ENCODE data around the gene CHST11. TPM values are rescaled to one million over a fixed set of nuclear protein-coding genes. Genes with fewer than 3 reads are reported as not detected.

Gene CHST11
- total and polyA plus RNA-seq, 9 of the 15 experiments (the other 6 are each of a cell fraction or from before 2014, with no cell fraction given), result 2.3 to 38.7 (median 15.0) TPM

GRCh38 chr12:104603545-104603973 lies 146.8 kb downstream of the CHST11 start (continued):
- TF ChIP-seq, protein P1, sequence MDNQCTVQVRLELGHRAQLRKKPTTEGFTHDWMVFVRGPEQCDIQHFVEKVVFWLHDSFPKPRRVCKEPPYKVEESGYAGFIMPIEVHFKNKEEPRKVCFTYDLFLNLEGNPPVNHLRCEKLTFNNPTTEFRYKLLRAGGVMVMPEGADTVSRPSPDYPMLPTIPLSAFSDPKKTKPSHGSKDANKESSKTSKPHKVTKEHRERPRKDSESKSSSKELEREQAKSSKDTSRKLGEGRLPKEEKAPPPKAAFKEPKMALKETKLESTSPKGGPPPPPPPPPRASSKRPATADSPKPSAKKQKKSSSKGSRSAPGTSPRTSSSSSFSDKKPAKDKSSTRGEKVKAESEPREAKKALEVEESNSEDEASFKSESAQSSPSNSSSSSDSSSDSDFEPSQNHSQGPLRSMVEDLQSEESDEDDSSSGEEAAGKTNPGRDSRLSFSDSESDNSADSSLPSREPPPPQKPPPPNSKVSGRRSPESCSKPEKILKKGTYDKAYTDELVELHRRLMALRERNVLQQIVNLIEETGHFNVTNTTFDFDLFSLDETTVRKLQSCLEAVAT (IDR thresholded peaks at IDR 0.05), result no peak
- TF ChIP-seq ADNP (tag; IDR thresholded peaks at IDR 0.05) (no peak), HDAC2 (IDR thresholded peaks at IDR 0.05) (0 out of 2 replicates have a peak, but pooled peaks have one; percentile 16), FOXA3 (CRISPR knock-in tag; conservative IDR thresholded peaks at IDR 0.05 in 1 of 2, IDR thresholded peaks at IDR 0.05 in 1 of 2) (peak in 1 of 2 experiments; percentile 20; a peak in 1 of 4 replicates), ATF3 (IDR thresholded peaks at IDR 0.05) (no peak), ATF3 (CRISPR knock-in tag; conservative IDR thresholded peaks at IDR 0.05) (no peak), MCM3 (IDR thresholded peaks at IDR 0.05) (no peak), CUX1 (CRISPR knock-in tag; IDR thresholded peaks at IDR 0.05) (no peak), MCM5 (IDR thresholded peaks at IDR 0.05; ENCODE audit: low read depth) (no peak), RBM34 (IDR thresholded peaks at IDR 0.05; ENCODE audit: borderline replicate concordance, insufficient read depth, low read length) (no peak), HMG20B (CRISPR knock-in tag; IDR thresholded peaks at IDR 0.05) (no peak), ZNF77 (CRISPR knock-in tag; IDR thresholded peaks at IDR 0.05) (no peak), HDAC1 (IDR thresholded peaks at IDR 0.05) (peak in 1 of 2 experiments; percentile 64; a peak in 2 of 4 replicates)
- TF ChIP-seq, protein P2, sequence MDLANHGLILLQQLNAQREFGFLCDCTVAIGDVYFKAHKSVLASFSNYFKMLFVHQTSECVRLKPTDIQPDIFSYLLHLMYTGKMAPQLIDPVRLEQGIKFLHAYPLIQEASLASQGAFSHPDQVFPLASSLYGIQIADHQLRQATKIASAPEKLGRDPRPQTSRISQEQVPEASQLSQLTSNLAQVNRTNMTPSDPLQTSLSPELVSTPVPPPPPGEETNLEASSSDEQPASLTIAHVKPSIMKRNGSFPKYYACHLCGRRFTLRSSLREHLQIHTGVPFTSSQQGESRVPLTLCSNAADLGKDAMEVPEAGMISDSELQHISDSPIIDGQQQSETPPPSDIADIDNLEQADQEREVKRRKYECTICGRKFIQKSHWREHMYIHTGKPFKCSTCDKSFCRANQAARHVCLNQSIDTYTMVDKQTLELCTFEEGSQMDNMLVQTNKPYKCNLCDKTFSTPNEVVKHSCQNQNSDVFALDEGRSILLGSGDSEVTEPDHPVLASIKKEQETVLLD (IDR thresholded peaks at IDR 0.05), result no peak
- TF ChIP-seq, protein P3, sequence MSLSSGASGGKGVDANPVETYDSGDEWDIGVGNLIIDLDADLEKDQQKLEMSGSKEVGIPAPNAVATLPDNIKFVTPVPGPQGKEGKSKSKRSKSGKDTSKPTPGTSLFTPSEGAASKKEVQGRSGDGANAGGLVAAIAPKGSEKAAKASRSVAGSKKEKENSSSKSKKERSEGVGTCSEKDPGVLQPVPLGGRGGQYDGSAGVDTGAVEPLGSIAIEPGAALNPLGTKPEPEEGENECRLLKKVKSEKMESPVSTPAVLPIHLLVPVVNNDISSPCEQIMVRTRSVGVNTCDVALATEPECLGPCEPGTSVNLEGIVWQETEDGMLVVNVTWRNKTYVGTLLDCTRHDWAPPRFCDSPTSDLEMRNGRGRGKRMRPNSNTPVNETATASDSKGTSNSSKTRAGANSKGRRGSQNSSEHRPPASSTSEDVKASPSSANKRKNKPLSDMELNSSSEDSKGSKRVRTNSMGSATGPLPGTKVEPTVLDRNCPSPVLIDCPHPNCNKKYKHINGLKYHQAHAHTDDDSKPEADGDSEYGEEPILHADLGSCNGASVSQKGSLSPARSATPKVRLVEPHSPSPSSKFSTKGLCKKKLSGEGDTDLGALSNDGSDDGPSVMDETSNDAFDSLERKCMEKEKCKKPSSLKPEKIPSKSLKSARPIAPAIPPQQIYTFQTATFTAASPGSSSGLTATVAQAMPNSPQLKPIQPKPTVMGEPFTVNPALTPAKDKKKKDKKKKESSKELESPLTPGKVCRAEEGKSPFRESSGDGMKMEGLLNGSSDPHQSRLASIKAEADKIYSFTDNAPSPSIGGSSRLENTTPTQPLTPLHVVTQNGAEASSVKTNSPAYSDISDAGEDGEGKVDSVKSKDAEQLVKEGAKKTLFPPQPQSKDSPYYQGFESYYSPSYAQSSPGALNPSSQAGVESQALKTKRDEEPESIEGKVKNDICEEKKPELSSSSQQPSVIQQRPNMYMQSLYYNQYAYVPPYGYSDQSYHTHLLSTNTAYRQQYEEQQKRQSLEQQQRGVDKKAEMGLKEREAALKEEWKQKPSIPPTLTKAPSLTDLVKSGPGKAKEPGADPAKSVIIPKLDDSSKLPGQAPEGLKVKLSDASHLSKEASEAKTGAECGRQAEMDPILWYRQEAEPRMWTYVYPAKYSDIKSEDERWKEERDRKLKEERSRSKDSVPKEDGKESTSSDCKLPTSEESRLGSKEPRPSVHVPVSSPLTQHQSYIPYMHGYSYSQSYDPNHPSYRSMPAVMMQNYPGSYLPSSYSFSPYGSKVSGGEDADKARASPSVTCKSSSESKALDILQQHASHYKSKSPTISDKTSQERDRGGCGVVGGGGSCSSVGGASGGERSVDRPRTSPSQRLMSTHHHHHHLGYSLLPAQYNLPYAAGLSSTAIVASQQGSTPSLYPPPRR (CRISPR knock-in tag; IDR thresholded peaks at IDR 0.05; ENCODE audit: borderline replicate concordance), result no peak
